Measurements from ENCODE around the gene FBXO9.

FBXO9 gene

GRCh38 chr6:53065266-53066076 lies at the start of gene FBXO9:
Gene FBXO9, plus strand, starts transcription at chr6:53065404. Its CDS starts 386 bp downstream, at chr6:53065790.
- ATAC-seq, result peak; percentile 68
- TF ChIP-seq, protein P1, sequence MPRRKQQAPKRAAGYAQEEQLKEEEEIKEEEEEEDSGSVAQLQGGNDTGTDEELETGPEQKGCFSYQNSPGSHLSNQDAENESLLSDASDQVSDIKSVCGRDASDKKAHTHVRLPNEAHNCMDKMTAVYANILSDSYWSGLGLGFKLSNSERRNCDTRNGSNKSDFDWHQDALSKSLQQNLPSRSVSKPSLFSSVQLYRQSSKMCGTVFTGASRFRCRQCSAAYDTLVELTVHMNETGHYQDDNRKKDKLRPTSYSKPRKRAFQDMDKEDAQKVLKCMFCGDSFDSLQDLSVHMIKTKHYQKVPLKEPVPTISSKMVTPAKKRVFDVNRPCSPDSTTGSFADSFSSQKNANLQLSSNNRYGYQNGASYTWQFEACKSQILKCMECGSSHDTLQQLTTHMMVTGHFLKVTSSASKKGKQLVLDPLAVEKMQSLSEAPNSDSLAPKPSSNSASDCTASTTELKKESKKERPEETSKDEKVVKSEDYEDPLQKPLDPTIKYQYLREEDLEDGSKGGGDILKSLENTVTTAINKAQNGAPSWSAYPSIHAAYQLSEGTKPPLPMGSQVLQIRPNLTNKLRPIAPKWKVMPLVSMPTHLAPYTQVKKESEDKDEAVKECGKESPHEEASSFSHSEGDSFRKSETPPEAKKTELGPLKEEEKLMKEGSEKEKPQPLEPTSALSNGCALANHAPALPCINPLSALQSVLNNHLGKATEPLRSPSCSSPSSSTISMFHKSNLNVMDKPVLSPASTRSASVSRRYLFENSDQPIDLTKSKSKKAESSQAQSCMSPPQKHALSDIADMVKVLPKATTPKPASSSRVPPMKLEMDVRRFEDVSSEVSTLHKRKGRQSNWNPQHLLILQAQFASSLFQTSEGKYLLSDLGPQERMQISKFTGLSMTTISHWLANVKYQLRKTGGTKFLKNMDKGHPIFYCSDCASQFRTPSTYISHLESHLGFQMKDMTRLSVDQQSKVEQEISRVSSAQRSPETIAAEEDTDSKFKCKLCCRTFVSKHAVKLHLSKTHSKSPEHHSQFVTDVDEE (CRISPR knock-in tag; IDR thresholded peaks at IDR 0.05), result no peak
- TF ChIP-seq SNAI2 (CRISPR knock-in tag; IDR thresholded peaks at IDR 0.05) (no peak), ZFP3 (CRISPR knock-in tag; IDR thresholded peaks at IDR 0.05) (no peak), ZC3H10 (CRISPR knock-in tag; IDR thresholded peaks at IDR 0.05) (no peak), ISL1 (CRISPR knock-in tag; IDR thresholded peaks at IDR 0.05) (no peak), TCF4 (CRISPR knock-in tag; IDR thresholded peaks at IDR 0.05; ENCODE audit: borderline replicate concordance) (no peak)

DNA sequence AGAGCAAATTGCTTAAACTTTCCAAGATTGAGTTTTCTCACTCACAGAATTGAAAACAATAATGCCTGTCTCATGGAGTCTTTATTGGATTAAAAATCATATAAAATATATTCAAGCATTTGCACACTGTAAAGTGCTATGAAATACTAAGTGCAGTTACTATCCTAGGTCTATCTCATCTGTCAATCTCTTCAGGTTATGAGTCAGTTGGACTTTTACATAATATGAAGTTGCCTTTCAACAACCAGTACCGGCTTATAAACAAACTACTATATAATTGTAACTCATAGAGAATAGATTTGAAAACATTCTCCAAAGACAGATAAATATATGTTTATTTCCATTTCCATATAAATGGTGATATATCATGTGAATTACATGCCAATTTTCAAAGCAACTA lies 49.7 kb upstream of the FBXO9 start:
- no peak for ATAC-seq
- no peak for TF ChIP-seq ESRRG (CRISPR knock-in tag; IDR thresholded peaks at IDR 0.05)
- TF ChIP-seq TOX (CRISPR knock-in tag; IDR thresholded peaks at IDR 0.05; ENCODE audit: borderline replicate concordance), result no peak
- no peak for TF ChIP-seq BACH2 (CRISPR knock-in tag; IDR thresholded peaks at IDR 0.05; ENCODE audit: borderline replicate concordance)
- TF ChIP-seq ZNF565 (CRISPR knock-in tag; conservative IDR thresholded peaks at IDR 0.05; ENCODE audit: low read depth), result no peak
- no peak for TF ChIP-seq ZFP3 (CRISPR knock-in tag; IDR thresholded peaks at IDR 0.05)
- TF ChIP-seq ZFP30 (CRISPR knock-in tag; IDR thresholded peaks at IDR 0.05), result no peak
- TF ChIP-seq, protein P1 (CRISPR knock-in tag; IDR thresholded peaks at IDR 0.05), result no peak
- TF ChIP-seq TCF4 (CRISPR knock-in tag; IDR thresholded peaks at IDR 0.05; ENCODE audit: borderline replicate concordance), result no peak
- TF ChIP-seq ZNF8 (CRISPR knock-in tag; IDR thresholded peaks at IDR 0.05), result no peak
- TF ChIP-seq ISL1 (CRISPR knock-in tag; IDR thresholded peaks at IDR 0.05), result no peak
- no peak for TF ChIP-seq ZNF70 (CRISPR knock-in tag; IDR thresholded peaks at IDR 0.05)

DNA sequence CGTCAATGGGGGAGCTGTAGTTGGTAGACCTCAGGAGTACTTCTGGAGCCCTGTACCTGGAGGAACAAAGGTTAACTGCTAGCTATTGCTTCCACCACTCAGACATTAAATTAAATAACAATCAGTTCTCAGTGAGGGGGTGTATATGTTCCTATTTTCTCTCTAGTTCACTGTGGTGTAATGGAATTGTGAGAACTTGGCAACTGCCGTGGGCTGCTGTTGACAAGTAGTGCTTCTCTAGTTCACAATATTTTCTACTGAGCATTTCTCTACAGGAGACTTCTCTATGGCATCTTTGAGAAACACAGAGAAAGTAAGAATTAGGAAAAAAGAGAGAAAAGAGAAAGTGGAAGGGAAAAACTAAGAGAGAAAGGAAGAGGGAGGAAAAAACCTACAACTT lies 46.8 kb upstream of the FBXO9 start:
- no peak for TF ChIP-seq CSDC2 (CRISPR knock-in tag; IDR thresholded peaks at IDR 0.05)
- TF ChIP-seq POU6F1 (CRISPR knock-in tag; IDR thresholded peaks at IDR 0.05; ENCODE audit: borderline replicate concordance, low read depth), result no peak
- no peak for TF ChIP-seq ZFP3 (CRISPR knock-in tag; IDR thresholded peaks at IDR 0.05)
- no peak for TF ChIP-seq ZC3H10 (CRISPR knock-in tag; IDR thresholded peaks at IDR 0.05)
- no peak for TF ChIP-seq PPARA (CRISPR knock-in tag; IDR thresholded peaks at IDR 0.05; ENCODE audit: borderline replicate concordance)
- no peak for TF ChIP-seq ARNTL (CRISPR knock-in tag; IDR thresholded peaks at IDR 0.05; ENCODE audit: borderline replicate concordance, low read depth)
- no peak for TF ChIP-seq ZNF565 (CRISPR knock-in tag; conservative IDR thresholded peaks at IDR 0.05; ENCODE audit: low read depth)
- ATAC-seq, result no peak

DNA sequence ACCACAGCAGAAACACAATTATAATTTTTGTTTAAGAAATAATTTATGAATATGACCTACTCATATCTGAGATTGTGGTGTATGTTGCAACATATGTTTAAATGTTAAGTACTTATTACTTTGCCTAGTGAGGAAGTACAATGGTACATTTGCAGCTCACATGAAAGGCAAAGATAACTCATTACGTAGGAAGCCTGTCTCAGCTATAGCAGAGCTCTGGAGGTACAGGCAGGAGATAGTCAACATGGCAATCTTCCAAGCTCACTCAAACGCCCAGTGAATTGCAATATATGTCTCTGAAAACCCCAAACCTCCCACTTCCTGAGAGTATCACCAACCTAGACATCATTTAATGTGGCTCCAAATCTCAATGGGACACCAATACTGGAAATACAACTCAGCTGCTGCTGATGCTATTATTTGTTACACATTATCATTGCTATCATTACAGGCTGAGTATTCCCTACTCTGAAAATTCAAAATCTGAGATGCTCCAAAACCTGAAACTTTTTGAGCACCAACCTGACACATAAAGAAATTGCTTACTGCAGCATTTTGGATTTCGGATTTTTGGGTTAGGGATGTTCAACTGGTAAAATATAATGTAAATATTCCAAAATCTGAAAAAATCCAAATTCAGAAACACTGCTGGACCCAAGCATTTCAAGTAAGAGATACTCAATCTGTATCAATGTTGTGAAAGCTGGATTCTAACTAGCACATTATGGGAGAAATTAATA lies 45.0 kb upstream of the FBXO9 start:
- TF ChIP-seq TCF4 (CRISPR knock-in tag; IDR thresholded peaks at IDR 0.05; ENCODE audit: borderline replicate concordance) (0 out of 2 replicates have a peak, but pooled peaks have one; percentile 21), ISL1 (CRISPR knock-in tag; IDR thresholded peaks at IDR 0.05) (peak; percentile 11; the same call in 1 of the 2 replicates), TOX (CRISPR knock-in tag; IDR thresholded peaks at IDR 0.05; ENCODE audit: borderline replicate concordance) (no peak), ZFP30 (CRISPR knock-in tag; IDR thresholded peaks at IDR 0.05) (no peak), CSRNP3 (CRISPR knock-in tag; IDR thresholded peaks at IDR 0.05) (no peak), CSDC2 (CRISPR knock-in tag; IDR thresholded peaks at IDR 0.05) (no peak)
- no peak for ATAC-seq

Data from SK-N-SH treated with all-trans-retinoic acid at 6 μM for 48 hours (cell line).